Aorta (tissue), 5 donors: ENCODE results near the gene DNAJC15. TPM values are rescaled to one million over a fixed set of nuclear protein-coding genes. Genes with fewer than 3 reads are reported as not detected.

Source experiments
- ATAC-seq: fragments of 200-7000 bp; cut with Tn5 transposase; one replicate; pipeline ENCODE4 v1.9.1; 2022; ENCODE audit warnings: moderate library complexity; ENCODE audit not compliant: low FRiP score
- DNase-seq, 2 donors: peaks; one replicate each; pipeline ENCODE4 v3.0.0-alpha.2; 2020
- H3K27ac ChIP-seq, 2 donors: one replicate each; pipeline ENCODE4 v1.5.1; 2013; ENCODE audit warnings: low read length in 2 of 2, mild to moderate bottlenecking in 2 of 2, moderate library complexity in 2 of 2, control low read depth in 1 of 2, inconsistent platforms in 1 of 2, low read depth in 1 of 2
- H3K27me3 ChIP-seq, 2 donors: one replicate each; pipeline ENCODE4 v1.6.1; 2013; ENCODE audit warnings: control low read depth in 1 of 2, low read length in 1 of 2, mild to moderate bottlenecking in 1 of 2, moderate library complexity in 1 of 2; ENCODE audit not compliant: insufficient read depth in 2 of 2, control insufficient read depth in 1 of 2
- H3K36me3 ChIP-seq, 2 donors: one replicate each; pipeline ENCODE4 v1.6.1; 2013; ENCODE audit warnings: control low read depth in 1 of 2, low read length in 1 of 2, mild to moderate bottlenecking in 1 of 2; ENCODE audit not compliant: insufficient read depth in 2 of 2, control insufficient read depth in 1 of 2
- H3K4me1 ChIP-seq, 2 donors: one replicate each; pipeline ENCODE4 v1.6.1; 2013; ENCODE audit warnings: low read length in 2 of 2, control low read depth in 1 of 2, mild to moderate bottlenecking in 1 of 2, moderate library complexity in 1 of 2; ENCODE audit not compliant: insufficient read depth in 2 of 2, control insufficient read depth in 1 of 2
- H3K4me3 ChIP-seq, 2 donors: one replicate each; pipeline ENCODE4 v1.5.1; 2013; ENCODE audit warnings: low read length in 2 of 2, control low read depth in 1 of 2, mild to moderate bottlenecking in 1 of 2
- H3K9me3 ChIP-seq: one replicate; pipeline ENCODE4 v1.6.1; 2013; ENCODE audit warnings: mild to moderate bottlenecking, low read length; ENCODE audit not compliant: control insufficient read depth
- WGBS, 2 donors: extraction: QIAGEN DNeasy Blood & Tissue Kit; methylation state at CpG; one replicate each; pipeline ENCODE4 v1.1.7; 2013; 5-methylcytosine and 5-hydroxymethylcytosine counted together
- intact Hi-C, 2 donors: fragments of 100-400 bp; cut with DNase I; formaldehyde crosslinking; loops; one replicate each; pipeline versions ENCODE4 v1.14.2 to v1.15.0; 2022
- polyA plus RNA-seq, 2 donors: library from polyadenylated mRNA; stranded (reverse); fragments of 200-250 nt; gene quantifications; one replicate each; pipeline ENCODE4 v1.2.3, GENCODE V29; 2013
- total RNA-seq, 2 donors: library from RNA; stranded (reverse); fragmentation: NEBNext Ultra II Directional; extraction: Animal tissue kit (Norgen Biotek cat#: 25700); gene quantifications; one replicate each; pipeline ENCODE4 v1.2.1, GENCODE V29; 2021
- donor health status: healthy with polysubstance abuse.
- donor health status: Bipolar disorder and iron deficiency.
- donor health status: DM: no; HTN: no; CAD: no.
- donor health status: DM: no; HTN: no; CAD: no.
- donor health status: DM: yes; HTN: yes; CAD: no.

DNAJC15 gene
- total and polyA plus RNA-seq, 4 donors, result 7.4 to 19.4 (median 12.1) TPM

DNA sequence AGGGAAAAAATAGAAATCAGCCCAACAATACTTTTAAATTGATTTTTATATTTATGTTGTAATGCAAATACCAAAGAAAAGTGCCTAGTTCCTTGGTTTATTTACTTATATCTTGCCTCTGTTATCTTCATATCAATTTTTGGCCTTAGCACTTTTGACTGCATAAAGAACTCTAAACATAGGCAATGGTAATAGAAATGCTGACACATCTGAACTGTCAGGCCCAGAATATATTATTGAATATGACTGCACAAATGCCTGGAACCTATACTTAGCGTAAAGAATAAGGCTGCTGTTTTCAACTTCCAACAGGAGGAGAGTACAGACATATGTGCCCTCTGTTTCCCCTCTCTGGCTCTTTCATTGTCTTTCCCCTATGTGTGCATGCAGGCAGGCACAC is 91.1 kb downstream of the DNAJC15 start:
- WGBS, 2 donors, result 96 to 98% methylated on average over 1 of the region's 1 CpG
- no peak overlapping the region for H3K4me3 ChIP-seq
- ATAC-seq, result no peak
- H3K36me3 ChIP-seq, result no peaks in the 10 kb centered on the region
- H3K4me1 ChIP-seq, result no peaks in the 10 kb centered on the region
- intact Hi-C loops, result no loop called here
- no peak for DNase-seq
- no peaks in the 10 kb centered on the region for H3K9me3 ChIP-seq
- H3K27ac ChIP-seq, result no peak overlapping the region
- no peaks in the 10 kb centered on the region for H3K27me3 ChIP-seq

GRCh38 chr13:43115141-43115540 is 91.8 kb downstream of the DNAJC15 start:
- DNase-seq (no peak), ATAC-seq (no peak)
- intact Hi-C loops, result no loop called here
- H3K36me3 ChIP-seq, result no peaks in the 10 kb centered on the region
- WGBS, 2 donors, result 92 to 94% methylated on average over 3 of the region's 3 CpGs
- no peaks in the 10 kb centered on the region for H3K4me1 ChIP-seq
- H3K9me3 ChIP-seq, result no peaks in the 10 kb centered on the region
- H3K4me3 ChIP-seq, result no peak overlapping the region
- no peak overlapping the region for H3K27ac ChIP-seq
- H3K27me3 ChIP-seq, result no peaks in the 10 kb centered on the region

DNA sequence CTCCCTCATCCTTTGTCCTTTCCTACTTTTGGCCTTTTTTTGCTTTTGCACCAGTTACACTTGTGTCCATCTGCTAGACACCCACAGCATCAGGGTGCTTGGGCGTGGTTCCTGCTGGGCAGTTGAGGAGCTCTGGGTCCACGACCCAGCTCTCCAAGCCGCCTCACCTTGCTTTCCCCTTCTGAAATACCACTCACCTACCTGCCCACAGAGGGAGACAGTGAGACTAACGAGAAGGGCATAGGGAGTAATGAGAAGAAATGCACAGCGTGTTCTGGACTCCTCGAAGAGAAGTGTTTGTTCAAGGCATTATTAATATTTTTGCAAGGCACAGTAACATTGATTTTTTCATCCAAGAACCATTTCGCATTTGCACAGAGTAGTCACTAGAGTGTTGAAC is 92.9 kb downstream of the DNAJC15 start:
- intact Hi-C loops, result no loop called here
- ATAC-seq, result no peak
- no peak for DNase-seq
- Histone ChIP-seq H3K36me3 (no peaks in the 10 kb centered on the region), H3K9me3 (no peaks in the 10 kb centered on the region), H3K4me3 (no peak overlapping the region), H3K27me3 (no peaks in the 10 kb centered on the region), H3K4me1 (no peaks in the 10 kb centered on the region), H3K27ac (no peak overlapping the region)
- WGBS, 2 donors, result 93 to 95% methylated on average over 7 of the region's 7 CpGs

- ATAC-seq, result no peak
- intact Hi-C loops, result no loop called here
- DNase-seq, result no peak
Measured at GRCh38 chr13:43118521-43118920, 95.1 kb downstream of the DNAJC15 start.

DNA sequence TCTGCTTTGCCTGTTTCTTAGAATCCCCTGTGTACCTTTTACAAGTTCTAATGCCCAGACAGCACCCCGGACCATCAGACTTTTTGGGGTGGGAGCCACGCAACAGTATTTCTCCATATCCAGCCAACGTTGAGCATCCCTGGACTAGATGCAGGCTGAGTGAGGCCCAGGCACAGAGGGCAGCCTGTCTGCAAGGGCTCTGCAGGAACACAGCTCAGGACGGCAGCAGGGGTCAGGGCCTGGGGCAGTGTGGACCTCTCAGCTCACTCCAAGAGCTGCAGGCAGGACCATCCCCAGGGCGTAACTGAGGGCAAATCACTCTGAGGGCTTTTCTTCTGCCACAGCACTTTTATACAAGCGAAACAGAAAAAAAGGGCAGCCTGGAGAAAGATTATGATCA is 95.8 kb downstream of the DNAJC15 start:
- Histone ChIP-seq H3K4me3 (no peak overlapping the region), H3K9me3 (no peaks in the 10 kb centered on the region), H3K27me3 (no peaks in the 10 kb centered on the region), H3K36me3 (no peaks in the 10 kb centered on the region), H3K27ac (no peak overlapping the region), H3K4me1 (no peaks in the 10 kb centered on the region)
- ATAC-seq (no peak), DNase-seq (no peak)
- intact Hi-C loops, result no loop called here
- WGBS, 2 donors, result 91 to 92% methylated on average over 6 of the region's 6 CpGs

More at GRCh38 chr13:43118521-43118920, 95.1 kb downstream of the DNAJC15 start:
- Histone ChIP-seq H3K4me1 (no peaks in the 10 kb centered on the region), H3K27ac (no peak overlapping the region), H3K27me3 (no peaks in the 10 kb centered on the region), H3K36me3 (no peaks in the 10 kb centered on the region), H3K4me3 (no peak overlapping the region), H3K9me3 (no peaks in the 10 kb centered on the region)
- WGBS, 2 donors, result 53 to 59% methylated on average over 6 of the region's 6 CpGs

- Histone ChIP-seq H3K4me1 (no peaks in the 10 kb centered on the region), H3K27me3 (no peaks in the 10 kb centered on the region), H3K4me3 (no peak overlapping the region), H3K36me3 (no peaks in the 10 kb centered on the region), H3K27ac (no peak overlapping the region), H3K9me3 (no peaks in the 10 kb centered on the region)
- ATAC-seq (no peak), DNase-seq (no peak)
- WGBS, 2 donors, result 77 to 92% methylated on average over 6 of the region's 6 CpGs
- intact Hi-C loops, result no loop called here
Measured at GRCh38 chr13:43122791-43123190, 99.4 kb downstream of the DNAJC15 start.

DNA sequence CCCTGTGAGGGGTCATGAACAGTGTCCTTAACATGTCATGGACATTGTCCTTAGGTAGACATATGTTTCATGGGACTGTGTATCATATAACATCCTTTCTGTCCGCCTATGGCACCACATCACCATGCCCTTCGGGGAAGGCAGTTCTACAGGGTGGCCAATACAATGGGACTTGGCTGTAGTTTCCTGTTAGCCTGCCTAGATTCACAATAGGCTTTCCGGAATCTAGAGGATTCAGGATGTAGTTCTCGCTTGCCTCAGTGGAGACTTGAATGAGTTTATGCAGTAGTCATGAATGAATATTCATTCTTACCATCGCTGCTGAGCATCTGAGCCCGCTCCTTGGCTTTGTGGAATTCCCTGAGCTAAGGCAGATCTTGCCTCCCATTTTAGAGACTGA is 100.5 kb downstream of the DNAJC15 start:
- Histone ChIP-seq H3K27me3 (no peaks in the 10 kb centered on the region), H3K9me3 (no peaks in the 10 kb centered on the region), H3K4me3 (no peak overlapping the region), H3K27ac (no peak overlapping the region), H3K36me3 (no peaks in the 10 kb centered on the region), H3K4me1 (no peaks in the 10 kb centered on the region)
- ATAC-seq, result no peak
- 96 to 98% methylated on average over 6 of the region's 6 CpGs for WGBS, 2 donors
- intact Hi-C loops, result no loop called here
- no peak for DNase-seq

DNA sequence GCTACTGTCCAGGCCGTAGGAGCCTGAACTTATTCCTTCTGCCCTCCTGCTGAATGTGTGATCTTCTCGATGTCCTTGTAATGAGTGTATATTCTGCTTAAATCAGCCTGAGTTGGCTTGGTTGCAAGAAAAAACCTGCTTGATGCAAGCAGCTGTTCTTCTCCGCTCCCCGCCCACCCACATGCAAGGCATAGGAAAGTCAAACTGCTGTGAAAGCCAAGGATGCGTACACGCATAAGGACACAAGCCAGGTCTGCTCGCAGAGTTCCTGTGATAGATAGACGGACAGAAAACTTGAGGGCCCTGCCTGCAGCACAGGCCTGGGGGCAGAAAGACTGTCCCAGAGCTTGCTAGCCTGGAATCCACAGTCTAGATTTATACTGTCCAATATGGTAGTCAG is 101.1 kb downstream of the DNAJC15 start:
- H3K4me3 ChIP-seq, result no peak overlapping the region
- H3K9me3 ChIP-seq, result no peaks in the 10 kb centered on the region
- intact Hi-C loops, result no loop called here
- H3K27ac ChIP-seq, result no peak overlapping the region
- DNase-seq (no peak), ATAC-seq (no peak)
- H3K27me3 ChIP-seq, result no peaks in the 10 kb centered on the region
- H3K4me1 ChIP-seq, result no peaks in the 10 kb centered on the region
- 86 to 99% methylated on average over 8 of the region's 8 CpGs for WGBS, 2 donors
- no peaks in the 10 kb centered on the region for H3K36me3 ChIP-seq

- intact Hi-C loops, result no loop called here
- Histone ChIP-seq H3K27me3 (no peaks in the 10 kb centered on the region), H3K36me3 (no peaks in the 10 kb centered on the region), H3K27ac (no peak overlapping the region), H3K9me3 (no peaks in the 10 kb centered on the region), H3K4me3 (no peak overlapping the region), H3K4me1 (no peaks in the 10 kb centered on the region)
- ATAC-seq, result no peak
- WGBS, 2 donors, result 86 to 89% methylated on average over 4 of the region's 4 CpGs
- no peak for DNase-seq
Measured at GRCh38 chr13:43126420-43126819, 103.0 kb downstream of the DNAJC15 start.
